Mucosa of descending colon (tissue), 3 donors: Measurements from ENCODE around the gene GCNT2. TPM values are rescaled to one million over a fixed set of nuclear protein-coding genes. Genes with fewer than 3 reads are reported as not detected.
A peak's percentile ranks its signal among the peaks of the same experiment; 100 is the strongest.
"Not testable (repeated sequence)": the region's sequence is repeated elsewhere in the genome, so short reads cannot be mapped to it uniquely, and the experiment has no call there.

Experiments
- ATAC-seq: fragments of 200-7000 bp; cut with Tn5 transposase; one replicate; pipeline ENCODE4 v1.9.1; 2020; ENCODE audit warnings: mild to moderate bottlenecking, moderate library complexity
- DNase-seq, 3 donors: peaks; one replicate each; pipeline ENCODE4 v3.0.0-alpha.2; 2020
- H3K36me3 ChIP-seq: fragments of 200-600 bp; one replicate; pipeline ENCODE4 v1.8.0; 2021; ENCODE audit warnings: low read depth, mild to moderate bottlenecking
- H3K4me1 ChIP-seq: fragments of 200-600 bp; one replicate; pipeline ENCODE4 v1.8.0; 2021; ENCODE audit warnings: low read depth, mild to moderate bottlenecking
- H3K4me3 ChIP-seq: fragments of 200-600 bp; one replicate; pipeline ENCODE4 v1.8.0; 2021; ENCODE audit warnings: mild to moderate bottlenecking
- H3K9me3 ChIP-seq: fragments of 200-600 bp; one replicate; pipeline ENCODE4 v1.8.0; 2021; ENCODE audit warnings: mild to moderate bottlenecking
- intact Hi-C, 2 donors: fragments of 100-400 bp; cut with DNase I in 1 of 2; cut with micrococcal nuclease in 1 of 2; formaldehyde crosslinking; loops; one replicate each; pipeline versions ENCODE4 v1.11.0 to v1.11.1; 2022; cut with DNase I, micrococcal nuclease
- total RNA-seq, 3 donors: library from RNA; stranded (reverse); fragmentation: NEBNext Ultra II Directional in 2 of 3; extraction: Animal tissue kit (Norgen Biotek cat#: 25700) in 2 of 3; gene quantifications; one replicate each; pipeline versions ENCODE4 v1.2.1 to v1.2.4, GENCODE V29; 2021 to 2023
- TF ChIP-seq, protein P1 (sequence below): fragments of 200-600 bp; IDR thresholded peaks from one replicate; pipeline ENCODE4 v1.8.0; 2022; ENCODE audit warnings: antibody characterized with exemption, mild to moderate bottlenecking
- donor health status: DM: no; HTN: no; CAD: no; lungs with moderate emphysema.
- donor health status: DM: no; HTN: no; CAD: no.
- donor health status: DM: no; HTN: yes; CAD: no.

Gene GCNT2
- total RNA-seq, 3 donors from 2014 or later: 11.7 to 22.3 (median 19.8) TPM

GRCh38 chr6:10598084-10598960 lies 77.2 kb downstream of the GCNT2 start:
- ATAC-seq (no peak), DNase-seq (no peak)
- Histone ChIP-seq H3K9me3 (no peaks in the 10 kb centered on the region), H3K4me3 (no peak overlapping the region), H3K4me1 (no peaks in the 10 kb centered on the region), H3K36me3 (no peaks in the 10 kb centered on the region)
- intact Hi-C loops: no loop called here
- TF ChIP-seq, protein P1, sequence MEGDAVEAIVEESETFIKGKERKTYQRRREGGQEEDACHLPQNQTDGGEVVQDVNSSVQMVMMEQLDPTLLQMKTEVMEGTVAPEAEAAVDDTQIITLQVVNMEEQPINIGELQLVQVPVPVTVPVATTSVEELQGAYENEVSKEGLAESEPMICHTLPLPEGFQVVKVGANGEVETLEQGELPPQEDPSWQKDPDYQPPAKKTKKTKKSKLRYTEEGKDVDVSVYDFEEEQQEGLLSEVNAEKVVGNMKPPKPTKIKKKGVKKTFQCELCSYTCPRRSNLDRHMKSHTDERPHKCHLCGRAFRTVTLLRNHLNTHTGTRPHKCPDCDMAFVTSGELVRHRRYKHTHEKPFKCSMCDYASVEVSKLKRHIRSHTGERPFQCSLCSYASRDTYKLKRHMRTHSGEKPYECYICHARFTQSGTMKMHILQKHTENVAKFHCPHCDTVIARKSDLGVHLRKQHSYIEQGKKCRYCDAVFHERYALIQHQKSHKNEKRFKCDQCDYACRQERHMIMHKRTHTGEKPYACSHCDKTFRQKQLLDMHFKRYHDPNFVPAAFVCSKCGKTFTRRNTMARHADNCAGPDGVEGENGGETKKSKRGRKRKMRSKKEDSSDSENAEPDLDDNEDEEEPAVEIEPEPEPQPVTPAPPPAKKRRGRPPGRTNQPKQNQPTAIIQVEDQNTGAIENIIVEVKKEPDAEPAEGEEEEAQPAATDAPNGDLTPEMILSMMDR: no peak

- H3K9me3 ChIP-seq: no peaks in the 10 kb centered on the region
- intact Hi-C loops: no loop called here
- no peaks in the 10 kb centered on the region for H3K36me3 ChIP-seq
- no peak overlapping the region for H3K4me3 ChIP-seq
- no peak for DNase-seq
- TF ChIP-seq, protein P1: no peak
- no peak for ATAC-seq
- no peaks in the 10 kb centered on the region for H3K4me1 ChIP-seq
Observed at GRCh38 chr6:10599046-10599445, 77.9 kb downstream of the GCNT2 start.

DNA sequence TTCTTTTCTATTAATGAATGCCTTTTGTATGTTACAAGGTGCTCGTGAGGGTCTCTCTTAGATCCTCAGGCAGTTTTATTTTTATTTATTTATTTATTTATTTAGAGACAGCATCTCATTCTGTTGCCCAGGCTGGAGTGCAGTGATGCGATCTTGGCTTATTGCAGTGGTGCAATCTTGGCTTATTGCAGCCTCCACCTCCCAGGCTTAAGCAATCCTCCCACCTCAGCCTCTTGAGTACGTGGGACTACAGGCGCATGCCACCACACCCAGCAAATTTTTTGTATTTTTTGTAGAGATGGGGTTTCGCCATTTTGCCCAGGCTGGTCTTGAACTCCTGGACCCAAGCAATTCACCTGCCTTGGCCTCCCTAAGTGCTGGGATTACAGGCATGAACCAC lies 79.5 kb downstream of the GCNT2 start:
- H3K4me3 ChIP-seq, H3K4me1 ChIP-seq, H3K9me3 ChIP-seq, DNase-seq, H3K36me3 ChIP-seq, ATAC-seq, intact Hi-C loops: not testable (repeated sequence)

- no peak for DNase-seq
- Histone ChIP-seq H3K36me3 (no peaks in the 10 kb centered on the region), H3K4me1 (no peaks in the 10 kb centered on the region), H3K9me3 (no peaks in the 10 kb centered on the region), H3K4me3 (no peak overlapping the region)
- ATAC-seq: no peak
- intact Hi-C loops: no loop called here
- TF ChIP-seq, protein P1: no peak
Observed at GRCh38 chr6:10603219-10603618, 82.1 kb downstream of the GCNT2 start.

DNA sequence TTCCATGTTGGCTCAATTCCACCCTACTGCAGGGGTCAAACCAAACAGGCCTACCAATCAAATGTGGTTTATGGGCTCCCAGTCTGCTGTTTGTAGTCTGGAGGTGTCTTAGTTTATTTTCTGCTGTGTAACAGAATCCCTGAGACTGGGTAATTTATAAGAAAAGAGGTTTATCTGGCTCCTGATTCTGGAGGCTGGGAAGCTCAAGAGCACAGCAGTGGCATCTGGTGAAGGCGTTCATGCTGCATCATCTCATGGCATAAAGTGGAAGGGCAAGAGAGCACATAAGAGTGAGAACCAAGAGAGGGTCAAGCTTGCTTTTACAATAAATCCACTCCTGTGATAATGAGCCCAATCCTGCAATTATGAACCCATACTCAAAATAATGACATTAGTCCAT lies 87.9 kb downstream of the GCNT2 start:
- H3K36me3 ChIP-seq: no peaks in the 10 kb centered on the region
- H3K4me1 ChIP-seq: no peaks in the 10 kb centered on the region
- DNase-seq (no peak), ATAC-seq (no peak)
- TF ChIP-seq, protein P1: no peak
- intact Hi-C loops: no loop called here
- H3K9me3 ChIP-seq: no peaks in the 10 kb centered on the region
- no peak overlapping the region for H3K4me3 ChIP-seq

DNA sequence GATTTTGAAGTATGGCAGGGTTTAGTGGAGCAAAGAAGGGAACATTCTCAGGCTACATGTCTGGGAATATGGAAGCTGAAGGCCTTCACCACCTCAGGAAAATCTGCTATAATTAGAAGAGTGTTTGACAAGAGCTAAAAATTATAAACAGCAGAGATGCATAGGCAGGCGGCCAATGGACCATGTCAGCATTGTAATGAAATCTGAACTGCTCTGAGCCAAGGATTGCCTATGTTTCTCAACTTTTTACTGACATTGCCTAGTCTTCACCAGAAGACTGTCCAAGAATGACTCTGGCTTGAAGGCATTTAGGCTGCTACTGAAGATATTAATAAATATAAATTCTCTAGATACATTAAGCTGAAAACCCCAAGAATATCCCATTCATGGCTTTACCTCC lies 89.1 kb downstream of the GCNT2 start:
- Histone ChIP-seq H3K9me3 (no peaks in the 10 kb centered on the region), H3K4me3 (no peak overlapping the region), H3K36me3 (no peaks in the 10 kb centered on the region), H3K4me1 (no peaks in the 10 kb centered on the region)
- DNase-seq (peak in 1 of 3 donors; percentile 14), ATAC-seq (no peak)
- intact Hi-C loops: no loop called here
- TF ChIP-seq, protein P1: no peak
